SU-DHL-6 (cell line): ENCODE measurements around the gene TAAR9.

Experiments used
- CTCF ChIP-seq: fragments of 200-600 bp; sonication (generic); IDR thresholded peaks from one replicate; pipeline ENCODE4 v1.5.1; 2017; ENCODE audit warnings: antibody characterized with exemption, mild to moderate bottlenecking, low read length, moderate library complexity; ENCODE audit not compliant: insufficient read depth, poor library complexity, severe bottlenecking
- EZH2phosphoT487 ChIP-seq: fragments of 200-600 bp; sonication (generic), shearing (Covaris generic); conservative IDR thresholded peaks from 2 replicates; pipeline ENCODE4 v1.6.1; 2018; ENCODE audit warnings: mild to moderate bottlenecking, antibody characterized with exemption, low read length, moderate library complexity, mixed read lengths

- TF ChIP-seq CTCF, result no peak
- no peak for TF ChIP-seq EZH2phosphoT487
Measured at GRCh38 chr6:132499757-132500156, 38.3 kb upstream of the TAAR9 start.
